OCI-M1 (cell line): ENCODE measurements around the gene KCNK1.

Source experiments
- DNase-seq: peaks from one replicate; lab custom pipeline; 2025; lab: John Stamatoyannopoulos, UW

Gene KCNK1

GRCh38 chr1:233613252-233614172 is at the start of gene KCNK1:
KCNK1 (plus strand) TSS chr1:233614106; CDS start chr1:233614172, 66 bp downstream.
- DNase-seq, result peak; percentile 53

DNA sequence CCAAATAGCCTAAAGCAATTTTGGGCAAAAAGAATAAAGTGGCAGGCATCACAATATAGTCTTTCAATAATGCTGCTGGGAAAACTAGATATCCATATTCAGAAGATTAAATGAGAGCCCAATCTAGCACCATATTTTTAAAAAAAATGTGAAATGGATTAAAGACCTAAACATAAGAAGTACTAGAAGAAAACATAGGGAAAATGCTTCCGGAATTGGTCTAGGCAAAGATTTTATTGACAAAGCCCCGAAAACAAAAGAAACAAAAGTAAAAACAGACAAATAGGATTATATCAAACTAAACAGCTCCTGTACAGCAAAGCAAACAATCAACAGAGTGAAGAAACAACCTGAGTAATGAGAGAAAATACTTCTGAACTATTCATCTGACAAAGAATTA is 48.6 kb upstream of the KCNK1 start:
- DNase-seq, result no peak

DNA sequence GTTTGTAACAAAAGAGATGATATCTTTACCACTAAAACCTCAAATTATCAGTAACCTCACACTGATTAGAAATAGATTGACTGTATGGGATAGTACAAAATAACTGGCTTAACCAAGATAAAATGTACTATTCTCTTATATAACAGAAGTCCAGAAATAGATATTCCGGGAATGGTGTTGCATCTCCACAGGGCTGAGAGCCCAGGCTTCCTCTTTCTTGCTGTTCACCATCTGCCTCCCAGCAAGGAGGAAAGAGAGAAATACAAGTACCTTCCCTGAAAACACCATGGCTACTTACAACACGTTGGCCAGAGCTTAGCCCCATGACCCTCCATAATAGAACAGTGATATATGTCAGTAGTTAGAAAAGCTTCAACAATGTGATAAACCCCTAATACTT is 47.0 kb upstream of the KCNK1 start:
- DNase-seq, result peak; percentile 23

GRCh38 chr1:233569636-233570035 is 44.3 kb upstream of the KCNK1 start:
- no peak for DNase-seq

- DNase-seq, result no peak
Observed at GRCh38 chr1:233570216-233570615, 43.7 kb upstream of the KCNK1 start.

DNA sequence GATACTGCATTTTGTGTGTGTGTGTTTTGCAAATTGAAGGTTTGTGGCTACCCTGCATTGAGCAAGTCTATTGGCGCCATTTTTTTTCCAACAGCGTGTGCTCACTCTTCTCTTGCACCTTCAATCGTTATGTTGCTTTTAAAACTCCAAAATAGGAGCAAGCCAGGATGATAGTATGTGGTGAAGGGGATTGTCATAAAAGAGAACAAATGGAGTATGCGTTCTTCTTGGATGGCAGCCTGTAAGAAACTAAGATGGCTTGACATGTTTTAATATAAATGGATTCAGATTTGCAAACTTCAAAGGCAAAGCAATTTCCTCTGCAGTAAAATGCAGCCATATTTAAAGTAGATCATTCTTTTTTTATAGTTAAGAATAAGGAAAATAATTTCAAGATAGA is 43.2 kb upstream of the KCNK1 start:
- DNase-seq, result no peak

GRCh38 chr1:233572896-233573295 is 41.0 kb upstream of the KCNK1 start:
- DNase-seq, result no peak

GRCh38 chr1:233575450-233575849 is 38.5 kb upstream of the KCNK1 start:
- DNase-seq, result no peak

- no peak for DNase-seq
Observed at GRCh38 chr1:233582439-233582838, 31.5 kb upstream of the KCNK1 start.

DNA sequence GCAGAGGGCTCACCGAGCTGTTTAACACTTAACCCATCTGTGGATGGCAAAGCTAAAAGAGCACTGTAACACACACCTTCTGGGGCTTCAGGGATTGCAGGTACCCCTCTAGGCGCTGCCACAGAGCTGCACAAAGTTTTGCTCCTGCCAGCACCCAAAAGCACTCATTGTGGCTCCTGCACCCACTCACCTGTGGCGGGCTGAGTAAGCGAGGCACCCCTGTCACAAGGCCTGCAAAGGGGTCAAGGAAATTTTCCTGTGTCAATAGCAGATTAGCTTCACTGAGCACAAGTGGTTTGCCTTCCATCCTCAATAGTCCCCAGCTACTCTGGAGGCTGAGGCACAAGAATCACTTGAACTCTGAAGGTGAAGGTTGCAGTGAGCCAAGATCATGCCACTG is 29.5 kb upstream of the KCNK1 start:
- DNase-seq, result no peak

GRCh38 chr1:233584931-233585330 is 29.0 kb upstream of the KCNK1 start:
- DNase-seq, result no peak

DNA sequence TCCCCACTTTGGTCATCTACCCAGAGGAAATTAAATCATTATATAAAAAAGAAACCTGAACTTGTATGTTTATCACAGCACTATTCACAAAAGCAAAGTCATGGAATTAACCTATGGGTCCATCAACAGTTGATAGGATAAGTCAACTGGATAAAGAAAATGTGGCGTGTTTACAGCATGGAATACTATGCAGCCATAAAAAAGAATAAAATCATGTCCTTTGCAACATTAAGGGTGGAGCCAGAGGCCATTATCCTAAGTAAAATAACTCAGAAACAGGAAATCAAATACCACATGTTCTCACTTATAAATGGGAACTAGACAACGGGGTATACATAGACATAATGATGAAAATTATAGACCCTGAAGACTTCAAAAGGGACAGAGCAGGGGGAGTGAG is 27.6 kb upstream of the KCNK1 start:
- no peak for DNase-seq

GRCh38 chr1:233587196-233587595 is 26.7 kb upstream of the KCNK1 start:
- DNase-seq, result no peak

GRCh38 chr1:233587958-233588799 is 25.7 kb upstream of the KCNK1 start:
- no peak for DNase-seq

- DNase-seq, result peak; percentile 29
Observed at GRCh38 chr1:233597489-233597901, 16.4 kb upstream of the KCNK1 start.

DNA sequence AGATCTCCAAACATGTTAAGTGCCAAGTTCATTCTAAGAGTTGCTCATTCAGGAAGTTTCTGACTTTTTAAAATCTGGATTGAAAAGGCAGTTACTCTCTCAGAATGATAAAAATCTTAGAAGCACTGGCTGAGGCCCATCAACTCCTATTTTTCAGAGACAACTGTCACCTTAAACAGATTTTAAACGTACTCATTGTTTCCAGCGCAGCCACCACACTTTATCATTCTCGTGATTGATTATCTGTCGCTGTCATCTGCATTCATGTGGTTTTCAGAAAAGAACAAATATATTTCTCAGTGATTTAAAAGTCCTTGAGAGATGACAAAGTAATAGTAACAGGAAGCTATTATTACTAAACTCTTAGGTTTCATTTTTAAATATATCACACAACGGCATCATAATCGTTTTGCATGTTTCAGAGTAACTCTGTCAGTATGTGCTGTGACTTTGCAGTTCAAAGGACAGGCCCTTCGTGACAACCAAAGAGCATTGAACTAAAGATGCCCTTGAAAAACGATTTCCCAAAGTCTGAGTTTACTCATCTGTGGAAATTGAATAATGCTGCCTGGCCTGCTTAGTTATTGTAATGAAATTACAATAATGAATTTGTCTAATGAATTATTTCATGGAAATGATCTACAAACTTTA is 14.9 kb upstream of the KCNK1 start:
- DNase-seq, result peak; percentile 63

GRCh38 chr1:233599542-233600073 is 14.3 kb upstream of the KCNK1 start:
- DNase-seq, result no peak

GRCh38 chr1:233600488-233600887 is 13.4 kb upstream of the KCNK1 start:
- DNase-seq, result no peak

GRCh38 chr1:233603478-233603877 is 10.4 kb upstream of the KCNK1 start:
- no peak for DNase-seq

GRCh38 chr1:233605205-233605604 is 8.7 kb upstream of the KCNK1 start:
- DNase-seq, result no peak

DNA sequence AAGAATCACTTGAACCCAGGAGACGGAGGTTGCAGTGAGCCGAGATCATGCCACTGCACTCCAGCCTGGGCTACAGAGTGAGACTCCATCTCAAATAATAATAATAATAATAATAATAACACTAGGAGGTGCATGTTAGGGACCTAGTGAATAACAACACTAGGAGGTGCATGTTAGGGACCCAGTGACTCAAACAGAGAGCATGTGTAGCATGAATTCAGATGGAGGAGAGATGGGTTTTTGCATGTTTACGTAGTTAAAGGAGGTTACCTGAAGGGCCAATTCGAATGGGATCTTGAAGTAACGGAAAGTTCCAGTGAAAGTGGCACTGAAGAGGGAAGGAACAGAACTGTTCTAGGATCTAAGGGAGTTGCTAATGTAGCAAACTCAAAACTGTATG is 7.1 kb upstream of the KCNK1 start:
- DNase-seq, result no peak
